Endothelial cell (in vitro differentiated cells): Measurements from ENCODE around the gene KCNQ1. TPM values are rescaled to one million over a fixed set of nuclear protein-coding genes. Genes with fewer than 3 reads are reported as not detected.
A peak's percentile ranks its signal among the peaks of the same experiment; 100 is the strongest.

Experiments used
- DNase-seq: peaks from one replicate; pipeline ENCODE4 v3.0.0; 2021; ENCODE audit warnings: low spot score
- H3K27ac Mint-ChIP-seq: one replicate; pipeline ENCODE4 v1.8.0; 2021; ENCODE audit warnings: mixed read lengths, inconsistent platforms; ENCODE audit not compliant: unreplicated experiment
- H3K27me3 Mint-ChIP-seq: one replicate; pipeline ENCODE4 v1.8.0; 2021; ENCODE audit warnings: mild to moderate bottlenecking, moderate library complexity, mixed read lengths, inconsistent platforms; ENCODE audit not compliant: unreplicated experiment
- H3K36me3 Mint-ChIP-seq: one replicate; pipeline ENCODE4 v1.8.0; 2021; ENCODE audit warnings: mild to moderate bottlenecking, low read depth, mixed read lengths, inconsistent platforms; ENCODE audit not compliant: unreplicated experiment
- H3K4me1 Mint-ChIP-seq: one replicate; pipeline ENCODE4 v1.8.0; 2021; ENCODE audit warnings: mild to moderate bottlenecking, mixed read lengths, inconsistent platforms; ENCODE audit not compliant: unreplicated experiment
- H3K4me3 Mint-ChIP-seq: one replicate; pipeline ENCODE4 v1.8.0; 2021; ENCODE audit warnings: mild to moderate bottlenecking, mixed read lengths, inconsistent platforms; ENCODE audit not compliant: unreplicated experiment
- H3K9me3 Mint-ChIP-seq: one replicate; pipeline ENCODE4 v1.8.0; 2021; ENCODE audit warnings: mixed read lengths, inconsistent platforms; ENCODE audit not compliant: unreplicated experiment
- total RNA-seq: library from RNA; stranded (reverse); fragmentation: NEBNext Ultra II Directional; extraction: Animal tissue kit (Norgen Biotek cat#: 25700); gene quantifications from one replicate; pipeline ENCODE4 v1.2.1, GENCODE V29; 2021; ENCODE audit not compliant: unreplicated experiment
- TF ChIP-seq, protein P1 (sequence below): fragments of 200-600 bp; sonication (generic); IDR thresholded peaks from one replicate; pipeline ENCODE4 v1.5.0; 2021; ENCODE audit warnings: antibody characterized with exemption; ENCODE audit not compliant: unreplicated experiment

KCNQ1 gene
- total RNA-seq, 1 donor from 2014 or later: 35.3 TPM

DNA sequence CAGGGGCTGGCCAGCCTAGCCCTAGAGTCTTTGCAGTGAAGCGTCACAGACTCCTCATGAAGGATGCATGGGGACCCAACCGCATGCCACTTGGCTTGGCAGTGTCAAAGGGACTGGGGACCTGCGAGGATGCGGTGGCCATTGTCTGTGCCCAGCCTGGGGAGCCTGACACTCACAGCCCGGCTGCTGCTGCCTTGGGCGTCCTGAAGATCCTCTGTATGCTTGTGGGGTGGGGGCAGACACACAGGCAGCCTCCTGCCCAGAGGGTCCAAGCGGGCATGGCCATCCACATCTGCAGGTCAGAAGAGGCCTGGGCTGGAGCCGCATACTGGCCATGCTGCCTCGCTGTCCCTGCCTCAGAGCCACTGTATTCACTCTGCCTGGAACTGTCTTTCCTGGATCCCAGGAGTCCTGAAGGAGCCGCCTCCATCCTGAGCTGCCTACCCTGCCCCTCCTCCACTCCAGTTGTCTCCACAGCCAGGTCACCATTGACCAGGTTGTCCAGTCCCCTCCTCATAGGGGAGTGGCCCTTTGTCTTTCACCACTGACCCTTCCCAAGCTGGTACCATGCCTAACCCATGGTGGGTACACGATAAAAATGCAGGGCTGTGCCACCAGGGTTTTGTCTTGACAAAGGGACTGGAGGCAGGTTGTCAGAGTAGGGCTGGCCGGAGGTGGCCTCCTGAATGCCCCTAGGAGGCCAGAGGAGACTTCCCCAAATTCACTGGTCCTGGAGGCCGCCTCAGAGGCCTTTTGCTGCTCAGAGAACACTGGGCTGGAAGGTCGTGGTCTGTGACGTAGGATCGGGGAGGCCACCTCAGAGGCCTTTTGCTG, 148.0 kb downstream of the KCNQ1 start:
- H3K27me3 Mint-ChIP-seq: peaks cover 9% of the 10 kb centered on the region
- peaks cover 4% of the 10 kb centered on the region for H3K9me3 Mint-ChIP-seq
- no peak overlapping the region for H3K27ac Mint-ChIP-seq
- H3K36me3 Mint-ChIP-seq: peaks cover 27% of the 10 kb centered on the region
- no peak for DNase-seq
- no peaks in the 10 kb centered on the region for H3K4me1 Mint-ChIP-seq
- TF ChIP-seq, protein P1, sequence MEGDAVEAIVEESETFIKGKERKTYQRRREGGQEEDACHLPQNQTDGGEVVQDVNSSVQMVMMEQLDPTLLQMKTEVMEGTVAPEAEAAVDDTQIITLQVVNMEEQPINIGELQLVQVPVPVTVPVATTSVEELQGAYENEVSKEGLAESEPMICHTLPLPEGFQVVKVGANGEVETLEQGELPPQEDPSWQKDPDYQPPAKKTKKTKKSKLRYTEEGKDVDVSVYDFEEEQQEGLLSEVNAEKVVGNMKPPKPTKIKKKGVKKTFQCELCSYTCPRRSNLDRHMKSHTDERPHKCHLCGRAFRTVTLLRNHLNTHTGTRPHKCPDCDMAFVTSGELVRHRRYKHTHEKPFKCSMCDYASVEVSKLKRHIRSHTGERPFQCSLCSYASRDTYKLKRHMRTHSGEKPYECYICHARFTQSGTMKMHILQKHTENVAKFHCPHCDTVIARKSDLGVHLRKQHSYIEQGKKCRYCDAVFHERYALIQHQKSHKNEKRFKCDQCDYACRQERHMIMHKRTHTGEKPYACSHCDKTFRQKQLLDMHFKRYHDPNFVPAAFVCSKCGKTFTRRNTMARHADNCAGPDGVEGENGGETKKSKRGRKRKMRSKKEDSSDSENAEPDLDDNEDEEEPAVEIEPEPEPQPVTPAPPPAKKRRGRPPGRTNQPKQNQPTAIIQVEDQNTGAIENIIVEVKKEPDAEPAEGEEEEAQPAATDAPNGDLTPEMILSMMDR: no peak
- peak overlapping the region; percentile 62 for H3K4me3 Mint-ChIP-seq

- H3K4me1 Mint-ChIP-seq: no peaks in the 10 kb centered on the region
- peak overlapping the region; percentile 19 for H3K27ac Mint-ChIP-seq
- H3K27me3 Mint-ChIP-seq: peaks cover 9% of the 10 kb centered on the region
- H3K9me3 Mint-ChIP-seq: peaks cover 6% of the 10 kb centered on the region
- DNase-seq: no peak
- peaks cover 27% of the 10 kb centered on the region for H3K36me3 Mint-ChIP-seq
- no peak overlapping the region for H3K4me3 Mint-ChIP-seq
- TF ChIP-seq, protein P1: no peak
These were observed 148.7 kb downstream of the KCNQ1 start for GRCh38 chr11:2593393-2593950.

GRCh38 chr11:2594267-2594666, 149.5 kb downstream of the KCNQ1 start:
- Mint-ChIP-seq H3K4me1 (no peaks in the 10 kb centered on the region), H3K27ac (no peak overlapping the region), H3K27me3 (peaks cover 9% of the 10 kb centered on the region), H3K9me3 (peaks cover 6% of the 10 kb centered on the region), H3K36me3 (peaks cover 27% of the 10 kb centered on the region), H3K4me3 (no peak overlapping the region)
- TF ChIP-seq, protein P1: no peak
- no peak for DNase-seq

GRCh38 chr11:2595204-2595603, 150.4 kb downstream of the KCNQ1 start:
- DNase-seq: no peak
- TF ChIP-seq, protein P1: no peak
- Mint-ChIP-seq H3K4me1 (peaks cover 5% of the 10 kb centered on the region), H3K27ac (no peak overlapping the region), H3K9me3 (peaks cover 6% of the 10 kb centered on the region), H3K4me3 (no peak overlapping the region), H3K27me3 (peaks cover 9% of the 10 kb centered on the region), H3K36me3 (peaks cover 21% of the 10 kb centered on the region)
